OCI-LY7 (cell line): ENCODE data around the gene APOB. TPM values are rescaled to one million over a fixed set of nuclear protein-coding genes. Genes with fewer than 3 reads are reported as not detected.

Experiments
- BruUV-seq: library from RNA; stranded (reverse); fragments of 400-500 nt; replicated peaks from 2 replicates; lab custom pipeline; 2021; lab: Mats Ljungman, UMichigan
- CTCF ChIA-PET: fragments of 300-600 bp; sonication (Branson Sonifier 250); formaldehyde crosslinking; loops from one replicate; lab custom pipeline; 2022; ENCODE audit warnings: antibody characterized with exemption; ENCODE audit not compliant: unreplicated experiment; lab: Charles Lee
- POLR2A ChIA-PET: fragments of 300-600 bp; sonication (Branson Sonifier 250); formaldehyde crosslinking; loops from one replicate; lab custom pipeline; 2022; ENCODE audit warnings: antibody characterized with exemption; lab: Charles Lee
- DNase-seq: peaks from one replicate; pipeline ENCODE4 v3.0.0-alpha.2; 2015; ENCODE audit warnings: low spot score
- H2AFZ ChIP-seq: fragments of 200-600 bp; sonication (generic), shearing (Covaris generic); 2 replicates; pipeline ENCODE4 v1.6.1; 2014; ENCODE audit warnings: mild to moderate bottlenecking, antibody characterized with exemption, low read length, moderate library complexity
- H3K27ac ChIP-seq: fragments of 200-600 bp; sonication (generic); 2 replicates; pipeline ENCODE4 v1.5.1; 2014; ENCODE audit warnings: mixed run types, low read depth, mild to moderate bottlenecking, moderate library complexity, low read length, inconsistent platforms; ENCODE audit not compliant: poor library complexity, severe bottlenecking
- H3K36me3 ChIP-seq: fragments of 200-600 bp; sonication (generic); 2 replicates; pipeline ENCODE4 v1.6.1; 2014; ENCODE audit warnings: mild to moderate bottlenecking, antibody characterized with exemption, low read length, moderate library complexity, mixed read lengths; ENCODE audit not compliant: insufficient read depth
- H3K4me1 ChIP-seq: fragments of 200-600 bp; sonication (generic); 2 replicates; pipeline ENCODE4 v1.5.1; 2014; ENCODE audit warnings: mild to moderate bottlenecking, low read length; ENCODE audit not compliant: insufficient read depth, poor library complexity, severe bottlenecking
- H3K4me2 ChIP-seq: fragments of 200-600 bp; sonication (generic); 2 replicates; pipeline ENCODE4 v1.6.1; 2014; ENCODE audit warnings: mild to moderate bottlenecking, low read length
- H3K4me3 ChIP-seq: fragments of 200-600 bp; sonication (generic); 2 replicates; pipeline ENCODE4 v1.5.1; 2014; ENCODE audit warnings: mild to moderate bottlenecking, low read depth, low read length; ENCODE audit not compliant: poor library complexity, severe bottlenecking
- H3K79me2 ChIP-seq: fragments of 200-600 bp; sonication (generic); 2 replicates; pipeline ENCODE4 v1.6.1; 2016; ENCODE audit warnings: low read depth, mild to moderate bottlenecking, low read length, moderate library complexity, mixed read lengths; ENCODE audit not compliant: insufficient read depth
- H3K9me2 ChIP-seq: fragments of 200-600 bp; sonication (generic); 2 replicates; pipeline ENCODE4 v1.6.1; 2016; ENCODE audit warnings: mild to moderate bottlenecking, low read length, mixed read lengths; ENCODE audit not compliant: insufficient read depth
- H3K9me3 ChIP-seq: fragments of 200-600 bp; sonication (generic); 2 replicates; pipeline ENCODE4 v1.6.1; 2014; ENCODE audit warnings: mild to moderate bottlenecking, mixed run types, low read length, mixed read lengths
- H4K20me1 ChIP-seq: fragments of 200-600 bp; sonication (generic); 2 replicates; pipeline ENCODE4 v1.6.1; 2014; ENCODE audit warnings: mild to moderate bottlenecking, antibody characterized with exemption, low read length, moderate library complexity, mixed read lengths; ENCODE audit not compliant: insufficient read depth
- EZH2phosphoT487 ChIP-seq: fragments of 200-600 bp; sonication (generic); IDR thresholded peaks from 2 replicates; pipeline ENCODE4 v1.6.1; 2018; ENCODE audit warnings: low read depth, borderline replicate concordance, mild to moderate bottlenecking, mixed run types, antibody characterized with exemption, low read length, moderate library complexity, mixed read lengths
- intact Hi-C: fragments of 100-400 bp; cut with micrococcal nuclease; formaldehyde crosslinking; loops from one replicate; pipeline ENCODE4 v1.10.0; 2022; ENCODE audit not compliant: unreplicated experiment
- total RNA-seq, 2 experiments: library from RNA; depleted of rRNA in 1 of 2; stranded (reverse); fragments of >200 nt in 1 of 2; shearing (Covaris generic) in 1 of 2; gene quantifications; 2 replicates each; pipeline ENCODE4 v1.2.3, GENCODE V29; 2014 to 2022
- TF ChIP-seq, protein P1 (sequence below): fragments of 200-600 bp; sonication (generic); conservative IDR thresholded peaks from 2 replicates; pipeline ENCODE4 v1.5.1; 2014; ENCODE audit warnings: mild to moderate bottlenecking, antibody characterized with exemption, low read length, moderate library complexity, mixed read lengths

Gene APOB
- total RNA-seq, 2 experiments from 2014 or later = 0.03 TPM; not detected in 1

- no peak overlapping the region for H3K27ac ChIP-seq
- intact Hi-C loops = loop anchor here (5.0 kb wide), 1 partner anchor 366 kb away; no protein-coding TSS in a partner anchor
- H2AFZ ChIP-seq = no peak overlapping the region
- ChIA-PET POLR2A (interaction anchor here (0.6 kb wide), 1 partner anchor 156 kb away, joined by 3 read pairs; no protein-coding TSS in a partner anchor), CTCF (no interaction called here)
- H3K4me2 ChIP-seq = no peak overlapping the region
- TF ChIP-seq EZH2phosphoT487 = no peak
- TF ChIP-seq, protein P1, sequence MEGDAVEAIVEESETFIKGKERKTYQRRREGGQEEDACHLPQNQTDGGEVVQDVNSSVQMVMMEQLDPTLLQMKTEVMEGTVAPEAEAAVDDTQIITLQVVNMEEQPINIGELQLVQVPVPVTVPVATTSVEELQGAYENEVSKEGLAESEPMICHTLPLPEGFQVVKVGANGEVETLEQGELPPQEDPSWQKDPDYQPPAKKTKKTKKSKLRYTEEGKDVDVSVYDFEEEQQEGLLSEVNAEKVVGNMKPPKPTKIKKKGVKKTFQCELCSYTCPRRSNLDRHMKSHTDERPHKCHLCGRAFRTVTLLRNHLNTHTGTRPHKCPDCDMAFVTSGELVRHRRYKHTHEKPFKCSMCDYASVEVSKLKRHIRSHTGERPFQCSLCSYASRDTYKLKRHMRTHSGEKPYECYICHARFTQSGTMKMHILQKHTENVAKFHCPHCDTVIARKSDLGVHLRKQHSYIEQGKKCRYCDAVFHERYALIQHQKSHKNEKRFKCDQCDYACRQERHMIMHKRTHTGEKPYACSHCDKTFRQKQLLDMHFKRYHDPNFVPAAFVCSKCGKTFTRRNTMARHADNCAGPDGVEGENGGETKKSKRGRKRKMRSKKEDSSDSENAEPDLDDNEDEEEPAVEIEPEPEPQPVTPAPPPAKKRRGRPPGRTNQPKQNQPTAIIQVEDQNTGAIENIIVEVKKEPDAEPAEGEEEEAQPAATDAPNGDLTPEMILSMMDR = no peak
- no peaks in the 10 kb centered on the region for H3K4me1 ChIP-seq
- no TSS peak for BruUV-seq
- H3K9me3 ChIP-seq = no peaks in the 10 kb centered on the region
- H3K36me3 ChIP-seq = no peaks in the 10 kb centered on the region
- H3K79me2 ChIP-seq = no peaks in the 10 kb centered on the region
- no peaks in the 10 kb centered on the region for H4K20me1 ChIP-seq
- H3K9me2 ChIP-seq = no peaks in the 10 kb centered on the region
- DNase-seq = no peak
- H3K4me3 ChIP-seq = no peak overlapping the region
Observed at GRCh38 chr2:21028021-21028947, 15.6 kb downstream of the APOB start.

GRCh38 chr2:21026479-21027282 is 17.2 kb downstream of the APOB start:
- no TSS peak for BruUV-seq
- TF ChIP-seq EZH2phosphoT487 = no peak
- TF ChIP-seq, protein P1 = no peak
- Histone ChIP-seq H3K9me2 (no peaks in the 10 kb centered on the region), H2AFZ (no peak overlapping the region), H3K4me3 (no peak overlapping the region), H3K4me1 (no peaks in the 10 kb centered on the region), H3K79me2 (no peaks in the 10 kb centered on the region), H3K4me2 (no peak overlapping the region), H3K36me3 (no peaks in the 10 kb centered on the region), H3K9me3 (no peaks in the 10 kb centered on the region), H4K20me1 (no peaks in the 10 kb centered on the region), H3K27ac (no peak overlapping the region)
- POLR2A ChIA-PET = interaction anchor here (0.6 to 1.4 kb wide), 3 partner anchors 12 to 133 kb away, joined by 3 to 4 read pairs (median 3); no protein-coding TSS in a partner anchor
- DNase-seq = no peak
- intact Hi-C loops = loop anchor here (5.0 kb wide), 1 partner anchor 364 kb away; no protein-coding TSS in a partner anchor
- CTCF ChIA-PET = no interaction called here
